ENCODE data around the gene HSD17B1.

Gene HSD17B1

DNA sequence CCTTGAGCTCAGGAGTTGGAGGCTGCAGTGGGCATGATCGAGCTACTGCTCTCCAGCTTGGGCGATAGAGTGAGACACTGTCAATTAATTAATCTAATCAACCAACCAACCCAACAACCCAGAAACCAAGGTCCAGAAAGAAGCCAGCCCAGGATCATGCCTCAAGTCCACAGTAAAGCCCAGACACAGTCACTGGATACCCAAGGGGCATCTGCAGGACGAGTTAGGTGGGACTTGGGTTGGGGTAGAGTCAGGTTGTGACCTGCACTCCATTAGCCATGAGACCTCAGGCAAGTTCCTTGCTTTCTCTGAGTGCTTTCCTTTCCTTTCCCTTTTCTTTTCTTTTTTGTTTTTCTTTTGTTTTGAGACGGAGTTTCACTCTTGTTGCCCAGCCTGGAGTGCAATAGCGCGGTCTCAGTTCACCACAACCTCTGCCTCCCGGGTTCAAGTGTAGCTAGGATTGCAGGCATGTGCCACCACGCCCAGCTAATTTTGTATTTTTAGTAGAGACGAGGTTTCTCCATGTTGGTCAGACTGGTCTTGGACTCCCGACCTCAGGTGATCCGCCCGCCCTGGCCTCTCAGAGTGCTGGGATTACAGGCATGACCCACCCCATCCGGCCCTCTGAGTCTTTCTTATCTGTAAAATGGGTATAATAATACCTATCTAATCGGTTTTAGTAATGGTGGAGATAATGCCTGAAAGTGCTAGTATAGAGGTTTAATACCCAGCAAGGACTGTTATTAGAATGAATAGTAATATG is 3.5 kb upstream of the HSD17B1 start:
- Histone ChIP-seq H3K9ac (ENCODE audit: low read length) (peak overlapping the region; percentile 56; the same call in 1 of the 2 replicates), H3K9me3 (ENCODE audit: low read length) (no peaks in the 10 kb centered on the region), H2AFZ (ENCODE audit: low read length) (no peak overlapping the region), H3K79me2 (ENCODE audit: insufficient read depth, low read length) (no peaks in the 10 kb centered on the region), H4K20me1 (ENCODE audit: insufficient read depth, low read length) (no peaks in the 10 kb centered on the region), H3K9me2 (ENCODE audit: low read depth, low read length) (no peaks in the 10 kb centered on the region), H3K27ac (ENCODE audit: low read depth, low read length, poor library complexity, severe bottlenecking) (no peak overlapping the region), H3K27me3 (ENCODE audit: insufficient read depth, low read length) (no peaks in the 10 kb centered on the region), H3K4me1 (ENCODE audit: insufficient read depth, low read length, severe bottlenecking) (peaks cover 14% of the 10 kb centered on the region), H3K36me3 (ENCODE audit: insufficient read depth, low read length) (peaks cover 5% of the 10 kb centered on the region; the same call in 1 of the 2 replicates), H3K4me3 (ENCODE audit: low read depth, low read length, poor library complexity, severe bottlenecking) (peak overlapping the region; percentile 64), H3K4me2 (ENCODE audit: low read length) (peak overlapping the region; percentile 74), H3F3A (ENCODE audit: insufficient read depth, low read length) (no peaks in the 10 kb centered on the region)
- TF ChIP-seq EZH2 (IDR thresholded peaks at IDR 0.05; ENCODE audit: borderline replicate concordance, low read length): no peak
- TF ChIP-seq, protein P1, sequence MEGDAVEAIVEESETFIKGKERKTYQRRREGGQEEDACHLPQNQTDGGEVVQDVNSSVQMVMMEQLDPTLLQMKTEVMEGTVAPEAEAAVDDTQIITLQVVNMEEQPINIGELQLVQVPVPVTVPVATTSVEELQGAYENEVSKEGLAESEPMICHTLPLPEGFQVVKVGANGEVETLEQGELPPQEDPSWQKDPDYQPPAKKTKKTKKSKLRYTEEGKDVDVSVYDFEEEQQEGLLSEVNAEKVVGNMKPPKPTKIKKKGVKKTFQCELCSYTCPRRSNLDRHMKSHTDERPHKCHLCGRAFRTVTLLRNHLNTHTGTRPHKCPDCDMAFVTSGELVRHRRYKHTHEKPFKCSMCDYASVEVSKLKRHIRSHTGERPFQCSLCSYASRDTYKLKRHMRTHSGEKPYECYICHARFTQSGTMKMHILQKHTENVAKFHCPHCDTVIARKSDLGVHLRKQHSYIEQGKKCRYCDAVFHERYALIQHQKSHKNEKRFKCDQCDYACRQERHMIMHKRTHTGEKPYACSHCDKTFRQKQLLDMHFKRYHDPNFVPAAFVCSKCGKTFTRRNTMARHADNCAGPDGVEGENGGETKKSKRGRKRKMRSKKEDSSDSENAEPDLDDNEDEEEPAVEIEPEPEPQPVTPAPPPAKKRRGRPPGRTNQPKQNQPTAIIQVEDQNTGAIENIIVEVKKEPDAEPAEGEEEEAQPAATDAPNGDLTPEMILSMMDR (IDR thresholded peaks at IDR 0.05; ENCODE audit: low read length): no peak

GRCh38 chr17:42553161-42553818 is 567 bp downstream of the HSD17B1 start:
- no peak for TF ChIP-seq EZH2 (IDR thresholded peaks at IDR 0.05; ENCODE audit: borderline replicate concordance, low read length)
- TF ChIP-seq, protein P1 (IDR thresholded peaks at IDR 0.05; ENCODE audit: low read length): no peak
- Histone ChIP-seq H3K4me3 (ENCODE audit: low read depth, low read length, poor library complexity, severe bottlenecking) (peak overlapping the region; percentile 66), H3K27me3 (ENCODE audit: insufficient read depth, low read length) (no peaks in the 10 kb centered on the region), H3K4me2 (ENCODE audit: low read length) (peak overlapping the region; percentile 63; the same call in 1 of the 2 replicates), H3K9me3 (ENCODE audit: low read length) (no peaks in the 10 kb centered on the region), H3K9ac (ENCODE audit: low read length) (no peak overlapping the region), H3K79me2 (ENCODE audit: insufficient read depth, low read length) (no peaks in the 10 kb centered on the region), H3F3A (ENCODE audit: insufficient read depth, low read length) (no peaks in the 10 kb centered on the region), H3K27ac (ENCODE audit: low read depth, low read length, poor library complexity, severe bottlenecking) (no peak overlapping the region), H3K36me3 (ENCODE audit: insufficient read depth, low read length) (0 out of 2 replicates have a peak, but pooled peaks cover 4% of the 10 kb centered on the region), H4K20me1 (ENCODE audit: insufficient read depth, low read length) (no peaks in the 10 kb centered on the region), H3K4me1 (ENCODE audit: insufficient read depth, low read length, severe bottlenecking) (peaks cover 19% of the 10 kb centered on the region), H2AFZ (ENCODE audit: low read length) (no peak overlapping the region), H3K9me2 (ENCODE audit: low read depth, low read length) (no peaks in the 10 kb centered on the region)

GRCh38 chr17:42553866-42554249 is 1.1 kb downstream of the HSD17B1 start:
- peak overlapping the region; percentile 66 for H3K4me3 ChIP-seq (ENCODE audit: low read depth, low read length, poor library complexity, severe bottlenecking)
- H2AFZ ChIP-seq (ENCODE audit: low read length): no peak overlapping the region
- peak overlapping the region; percentile 67 for H3K9ac ChIP-seq (ENCODE audit: low read length)
- no peaks in the 10 kb centered on the region for H3K9me3 ChIP-seq (ENCODE audit: low read length)
- no peaks in the 10 kb centered on the region for H3F3A ChIP-seq (ENCODE audit: insufficient read depth, low read length)
- H3K9me2 ChIP-seq (ENCODE audit: low read depth, low read length): no peaks in the 10 kb centered on the region
- no peaks in the 10 kb centered on the region for H3K79me2 ChIP-seq (ENCODE audit: insufficient read depth, low read length)
- no peaks in the 10 kb centered on the region for H4K20me1 ChIP-seq (ENCODE audit: insufficient read depth, low read length)
- TF ChIP-seq, protein P1 (IDR thresholded peaks at IDR 0.05; ENCODE audit: low read length): peak; percentile 23; the same call in 1 of the 2 replicates
- TF ChIP-seq EZH2 (IDR thresholded peaks at IDR 0.05; ENCODE audit: borderline replicate concordance, low read length): no peak
- no peaks in the 10 kb centered on the region for H3K27me3 ChIP-seq (ENCODE audit: insufficient read depth, low read length)
- peak overlapping the region; percentile 63 for H3K4me2 ChIP-seq (ENCODE audit: low read length)
- H3K4me1 ChIP-seq (ENCODE audit: insufficient read depth, low read length, severe bottlenecking): peaks cover 14% of the 10 kb centered on the region
- H3K36me3 ChIP-seq (ENCODE audit: insufficient read depth, low read length): 0 out of 2 replicates have a peak, but pooled peaks cover 4% of the 10 kb centered on the region
- no peak overlapping the region for H3K27ac ChIP-seq (ENCODE audit: low read depth, low read length, poor library complexity, severe bottlenecking)
